Fibroblast of gingiva (primary cell): ENCODE measurements around the gene IFNA17.
"Not testable (repeated sequence)": the region's sequence is repeated elsewhere in the genome, so short reads cannot be mapped to it uniquely, and the experiment has no call there.

Experiments
- DNase-seq: peaks from one replicate; pipeline ENCODE4 v3.0.0-alpha.2; 2011; ENCODE audit warnings: low read depth

Gene IFNA17

DNA sequence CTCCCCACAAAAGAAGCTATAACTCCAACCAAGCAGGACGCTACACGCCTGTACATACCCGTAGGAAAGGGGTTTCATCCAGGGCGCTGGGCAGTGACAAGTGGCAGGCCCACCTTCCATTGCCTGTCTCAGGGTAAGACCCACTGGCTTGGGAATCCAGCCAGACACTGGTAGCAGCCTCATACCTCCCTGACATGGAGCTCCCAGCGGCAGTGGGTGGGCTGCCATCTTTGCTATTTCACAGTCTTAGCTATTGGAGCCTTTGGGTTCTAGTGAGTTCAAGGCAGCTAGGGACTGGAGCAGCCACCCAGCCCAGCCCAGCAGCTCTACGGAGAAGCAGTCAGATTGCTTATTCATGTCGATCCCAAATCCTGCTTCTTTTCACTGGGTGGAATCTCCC lies 17.7 kb downstream of the IFNA17 start:
- no peak for DNase-seq

DNA sequence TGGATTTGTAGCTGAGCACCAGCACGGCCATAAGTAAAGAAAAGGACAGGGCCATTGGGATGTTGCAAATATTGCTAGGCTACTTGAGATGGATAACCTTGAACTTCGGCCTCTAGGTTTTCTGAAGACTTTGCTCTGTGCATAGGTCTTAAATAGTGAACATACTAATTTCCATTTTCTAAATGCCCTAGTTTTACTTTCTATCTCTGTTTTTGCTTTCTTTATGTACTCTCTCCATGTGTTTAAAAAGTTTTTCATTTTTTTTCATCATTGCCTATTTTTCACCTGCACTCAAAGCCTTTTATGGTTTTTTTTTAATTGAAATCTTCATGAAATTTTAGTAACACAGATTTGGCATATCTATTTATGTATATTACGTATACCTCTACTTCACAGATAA lies 21.0 kb downstream of the IFNA17 start, which contains the start of gene IFNA10:
Gene IFNA10, minus strand, starts transcription at position 101 of the 400 bp plus-strand sequence. Its CDS starts 46 bp downstream, at position 55.
- not testable (repeated sequence) for DNase-seq

DNA sequence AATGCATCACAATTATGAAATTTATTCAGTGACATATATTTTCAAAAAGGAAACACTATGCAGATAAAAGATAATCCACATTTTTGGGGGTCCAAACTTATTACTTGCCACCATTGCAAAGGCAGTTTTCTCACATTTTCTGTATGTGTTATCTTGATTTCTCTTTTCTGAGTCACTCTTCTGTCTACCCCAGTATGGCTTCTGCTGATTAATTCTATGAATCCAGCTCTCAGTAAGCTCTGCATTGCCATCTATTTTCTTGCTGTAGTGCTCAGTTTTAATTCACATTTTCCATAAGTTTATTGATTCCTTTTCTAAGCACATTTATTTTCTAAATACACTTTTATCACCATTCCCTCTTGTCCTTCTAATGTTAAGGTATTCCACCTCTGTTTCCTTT lies 22.8 kb downstream of the IFNA17 start:
- no peak for DNase-seq

DNA sequence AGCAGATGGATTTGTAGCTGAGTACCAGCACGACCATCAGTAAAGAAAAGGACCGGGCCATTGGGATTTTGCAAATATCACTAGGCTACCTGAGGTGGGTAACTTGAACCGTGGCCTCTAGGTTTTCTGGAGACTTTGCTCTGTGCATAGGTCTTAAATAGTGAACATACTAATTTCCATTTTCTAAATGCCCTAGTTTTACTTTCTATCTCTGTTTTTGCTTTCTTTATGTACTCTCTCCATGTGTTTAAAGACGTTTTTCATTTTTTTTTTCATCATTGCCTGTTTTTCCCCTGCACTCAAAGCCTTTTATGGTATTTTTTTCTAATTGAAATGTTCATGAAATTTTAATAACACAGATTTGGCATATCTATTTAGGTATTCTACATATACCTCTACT lies 25.9 kb downstream of the IFNA17 start, which contains the start of gene IFNA7:
Gene IFNA7, minus strand, starts transcription at position 101 of the 400 bp plus-strand sequence. Its CDS starts 40 bp downstream, at position 61.
- DNase-seq: not testable (repeated sequence)

DNA sequence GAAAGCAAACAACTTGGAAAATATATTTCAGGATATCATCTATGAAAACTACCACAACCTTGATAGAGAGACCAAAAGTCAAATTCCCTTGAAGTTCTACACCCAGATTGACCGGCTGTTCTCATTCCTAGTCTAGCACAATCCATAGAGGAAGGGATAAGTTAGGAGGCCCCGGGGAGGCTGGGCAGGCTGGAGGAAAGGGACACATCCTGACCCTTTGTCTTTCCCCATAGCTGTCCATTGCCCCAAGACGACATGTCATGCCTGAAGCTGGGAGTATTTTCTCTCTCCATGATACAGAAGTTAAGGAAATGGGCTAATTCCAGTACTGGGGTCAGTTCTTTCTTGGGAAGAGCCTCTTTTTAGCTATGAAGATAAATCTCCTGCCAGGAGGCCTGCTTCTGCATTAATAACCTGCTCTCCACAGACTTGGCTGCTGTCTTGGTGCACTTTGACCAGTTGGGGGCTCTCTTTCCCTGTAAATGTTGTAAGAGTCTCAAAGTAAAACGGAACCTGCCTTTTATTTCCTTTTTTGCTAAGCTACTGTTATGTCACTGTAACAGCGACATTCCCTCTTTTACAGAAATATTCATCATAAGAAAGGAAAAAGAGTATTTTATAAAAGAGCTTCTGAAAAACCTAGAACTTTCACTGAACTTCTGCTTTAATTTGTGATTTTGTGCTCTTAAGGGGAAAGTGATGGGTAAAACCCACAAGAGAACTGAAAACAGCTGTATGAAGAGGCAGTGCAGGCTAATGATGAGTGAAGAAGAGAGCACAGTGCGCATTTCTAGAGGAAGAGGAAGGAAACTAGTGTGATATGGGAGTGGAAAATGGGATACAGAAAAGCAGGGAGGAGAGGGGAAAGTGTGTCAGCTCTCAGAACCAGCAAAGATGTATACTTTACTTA lies 32.9 kb downstream of the IFNA17 start:
- not testable (repeated sequence) for DNase-seq

DNA sequence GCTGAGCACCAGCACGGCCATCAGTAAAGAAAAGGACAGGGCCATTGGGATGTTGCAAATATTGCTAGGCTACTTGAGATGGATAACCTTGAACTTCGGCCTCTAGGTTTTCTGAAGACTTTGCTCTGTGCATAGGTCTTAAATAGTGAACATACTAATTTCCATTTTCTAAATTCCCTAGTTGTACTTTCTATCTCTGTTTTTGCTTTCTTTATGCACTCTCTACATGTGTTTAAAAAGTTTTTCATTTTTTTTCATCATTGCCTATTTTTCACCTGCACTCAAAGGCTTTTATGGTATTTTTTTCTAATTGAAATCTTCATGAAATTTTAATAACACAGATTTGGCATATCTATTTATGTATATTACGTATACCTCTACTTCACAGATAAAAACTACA lies 40.5 kb downstream of the IFNA17 start, which contains the start of gene IFNA4:
Gene IFNA4, minus strand, starts transcription at position 101 of the 400 bp plus-strand sequence. Its CDS starts 56 bp downstream, at position 45.
- DNase-seq: not testable (repeated sequence)

DNA sequence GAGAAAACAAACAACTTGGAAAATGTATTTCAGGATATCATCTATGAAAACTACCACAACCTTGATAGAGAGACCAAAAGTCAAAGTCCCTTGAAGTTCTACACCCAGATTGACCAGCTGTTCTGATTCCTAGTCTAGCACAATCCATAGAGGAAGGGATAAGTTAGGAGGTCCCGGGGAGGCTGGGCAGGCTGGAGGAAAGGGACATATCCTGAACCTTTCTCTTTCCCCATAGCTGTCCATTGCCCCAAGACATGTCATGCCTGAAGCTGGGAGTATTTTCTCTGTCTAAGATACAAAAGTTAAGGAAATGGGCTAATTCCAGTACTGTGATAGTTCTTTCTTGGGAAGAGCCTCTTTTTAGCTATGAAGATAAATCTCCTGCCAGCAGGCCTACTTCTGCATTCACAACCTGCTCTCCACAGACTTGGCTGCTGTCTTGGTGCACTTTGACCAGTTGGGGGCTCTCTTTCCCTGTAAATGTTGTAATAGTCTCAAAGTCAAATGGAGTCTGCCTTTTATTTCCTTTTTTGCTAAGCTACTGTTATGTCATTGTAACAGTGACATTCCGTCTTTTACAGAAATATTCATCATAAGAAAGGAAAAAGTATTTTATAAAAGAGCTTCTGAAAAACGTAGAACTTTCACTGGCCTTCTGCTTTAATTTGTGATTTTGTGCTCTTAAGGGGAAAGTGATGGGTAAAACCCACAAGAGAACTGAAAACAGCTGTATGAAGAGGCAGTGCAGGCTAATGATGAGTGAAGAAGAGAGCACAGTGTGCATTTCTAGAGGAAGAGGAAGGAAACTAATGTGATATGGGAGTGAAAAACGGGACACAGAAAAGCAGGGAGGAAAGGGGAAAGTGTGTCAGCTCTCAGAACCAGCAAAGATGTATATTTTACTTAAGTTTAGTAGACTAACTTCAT lies 44.9 kb downstream of the IFNA17 start:
- DNase-seq: not testable (repeated sequence)
